GM12873 (cell line): ENCODE data around the gene FHOD1.

Source experiments
- TF ChIP-seq, protein P1 (sequence below): IDR thresholded peaks from 2 replicates; pipeline ENCODE4 v1.5.1; 2012; ENCODE audit warnings: low read depth, mild to moderate bottlenecking, moderate library complexity, low read length, control low read depth; ENCODE audit not compliant: insufficient read depth; ENCODE audit errors: missing control alignments

FHOD1 gene

GRCh38 chr16:67241008-67241900 lies 6.0 kb downstream of the FHOD1 start:
- TF ChIP-seq, protein P1, sequence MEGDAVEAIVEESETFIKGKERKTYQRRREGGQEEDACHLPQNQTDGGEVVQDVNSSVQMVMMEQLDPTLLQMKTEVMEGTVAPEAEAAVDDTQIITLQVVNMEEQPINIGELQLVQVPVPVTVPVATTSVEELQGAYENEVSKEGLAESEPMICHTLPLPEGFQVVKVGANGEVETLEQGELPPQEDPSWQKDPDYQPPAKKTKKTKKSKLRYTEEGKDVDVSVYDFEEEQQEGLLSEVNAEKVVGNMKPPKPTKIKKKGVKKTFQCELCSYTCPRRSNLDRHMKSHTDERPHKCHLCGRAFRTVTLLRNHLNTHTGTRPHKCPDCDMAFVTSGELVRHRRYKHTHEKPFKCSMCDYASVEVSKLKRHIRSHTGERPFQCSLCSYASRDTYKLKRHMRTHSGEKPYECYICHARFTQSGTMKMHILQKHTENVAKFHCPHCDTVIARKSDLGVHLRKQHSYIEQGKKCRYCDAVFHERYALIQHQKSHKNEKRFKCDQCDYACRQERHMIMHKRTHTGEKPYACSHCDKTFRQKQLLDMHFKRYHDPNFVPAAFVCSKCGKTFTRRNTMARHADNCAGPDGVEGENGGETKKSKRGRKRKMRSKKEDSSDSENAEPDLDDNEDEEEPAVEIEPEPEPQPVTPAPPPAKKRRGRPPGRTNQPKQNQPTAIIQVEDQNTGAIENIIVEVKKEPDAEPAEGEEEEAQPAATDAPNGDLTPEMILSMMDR: no peak

GRCh38 chr16:67240506-67240905 lies 6.8 kb downstream of the FHOD1 start:
- TF ChIP-seq, protein P1: no peak

GRCh38 chr16:67238806-67239470 lies 8.3 kb downstream of the FHOD1 start:
- TF ChIP-seq, protein P1: no peak

DNA sequence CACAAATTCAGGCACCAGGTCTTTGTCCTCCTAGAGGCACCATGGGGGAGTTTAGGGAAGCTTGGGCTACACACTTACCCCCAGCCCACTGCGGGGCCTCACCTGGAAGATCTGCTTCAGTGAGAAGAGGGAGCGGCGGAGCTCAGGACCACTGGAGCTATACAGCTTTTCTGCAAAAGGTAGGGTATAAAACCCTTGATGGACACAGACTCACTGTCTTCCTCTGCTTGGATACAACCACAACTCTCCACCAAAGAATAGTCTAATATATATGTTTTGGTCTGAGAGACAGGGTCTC lies 9.1 kb downstream of the FHOD1 start:
- TF ChIP-seq, protein P1: no peak

DNA sequence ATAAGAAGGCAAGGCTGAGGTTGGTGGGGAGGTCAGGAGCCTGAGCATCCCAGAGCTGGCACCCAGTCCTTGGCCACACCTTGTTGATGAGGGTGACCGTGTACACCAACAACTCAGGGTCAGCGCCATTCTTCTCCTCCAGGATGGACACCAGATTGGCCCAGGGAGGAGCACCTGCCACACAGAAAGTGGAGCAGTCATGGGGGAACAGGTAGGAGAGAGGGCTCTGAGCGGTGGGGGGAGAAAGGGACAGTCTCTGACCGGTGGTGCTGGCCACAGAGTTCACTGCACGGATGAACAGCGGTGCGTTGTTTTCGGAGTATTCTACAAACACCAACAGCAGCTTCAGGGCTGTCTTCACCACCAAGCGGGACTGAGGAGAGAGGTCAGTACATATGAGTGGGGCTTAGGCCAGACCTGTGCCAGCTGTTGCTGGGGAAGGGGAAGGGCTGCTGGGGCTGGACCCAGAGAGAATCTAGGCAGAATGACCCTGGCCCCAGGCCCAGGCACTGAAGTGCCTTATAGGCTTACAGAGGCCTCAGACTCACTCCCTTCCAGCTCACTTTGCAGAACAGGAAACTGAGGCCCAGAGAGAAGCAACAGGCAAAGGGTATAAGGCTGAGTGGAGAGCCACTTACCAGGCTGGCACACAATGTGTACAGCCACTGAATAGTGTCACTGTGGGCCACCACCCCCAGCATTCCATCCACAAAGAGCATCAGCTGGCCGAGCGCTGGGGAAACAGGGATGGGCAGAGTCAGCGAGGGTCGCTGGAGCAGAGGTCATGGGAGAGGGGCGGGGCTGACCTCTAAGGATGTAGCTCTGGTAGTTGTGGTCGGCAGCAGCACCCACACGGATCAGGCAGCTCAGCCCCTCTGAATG lies 9.6 kb downstream of the FHOD1 start:
- TF ChIP-seq, protein P1: no peak

GRCh38 chr16:67236563-67237395 lies 10.5 kb downstream of the FHOD1 start:
- TF ChIP-seq, protein P1: no peak
